T-helper 2 cell (primary cell): Measurements from ENCODE around the gene MBTPS1.
"Not testable (repeated sequence)": the region's sequence is repeated elsewhere in the genome, so short reads cannot be mapped to it uniquely, and the experiment has no call there.

Experiments used
- DNase-seq, 5 experiments: peaks; one replicate each; pipeline versions ENCODE4 v3.0.0 to v3.0.0-alpha.2; 2012 to 2022

Gene MBTPS1

DNA sequence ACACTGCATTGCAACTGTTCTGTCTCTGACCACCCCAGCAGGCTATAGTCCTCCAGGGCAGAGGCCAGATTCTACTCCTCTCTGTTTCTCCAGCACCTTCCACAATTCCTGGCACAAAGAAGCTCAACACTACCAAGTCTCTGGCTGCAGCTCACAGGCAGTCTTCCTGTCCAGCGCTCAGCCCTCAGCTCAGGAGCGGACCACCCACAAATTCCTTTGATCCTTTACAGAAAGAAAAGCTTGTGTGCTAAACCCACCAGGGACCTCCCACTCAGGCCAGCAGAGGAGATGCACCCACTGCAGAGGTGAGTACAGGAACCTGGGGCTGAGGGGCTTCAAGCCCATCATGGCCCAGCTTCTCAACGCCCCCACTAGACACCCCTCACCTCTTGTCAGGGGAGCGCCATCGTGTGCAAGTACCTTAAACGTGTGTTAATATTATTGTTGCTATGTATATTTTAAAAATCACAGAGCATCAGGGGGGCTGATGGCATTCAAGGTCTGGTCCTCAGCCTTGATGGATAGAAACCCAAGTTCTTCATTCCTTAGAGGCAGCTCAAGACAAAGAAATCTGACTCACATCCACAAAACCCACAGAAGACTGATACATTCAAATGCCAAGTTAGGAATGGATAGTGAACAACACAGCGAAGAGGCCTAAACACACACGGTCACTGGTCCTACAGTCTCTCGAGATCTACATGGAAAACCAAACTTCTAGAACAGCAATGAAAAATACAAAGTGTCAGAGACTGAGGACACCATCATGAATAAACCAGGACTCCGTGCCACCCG is 19.8 kb upstream of the MBTPS1 start:
- DNase-seq = no peak

DNA sequence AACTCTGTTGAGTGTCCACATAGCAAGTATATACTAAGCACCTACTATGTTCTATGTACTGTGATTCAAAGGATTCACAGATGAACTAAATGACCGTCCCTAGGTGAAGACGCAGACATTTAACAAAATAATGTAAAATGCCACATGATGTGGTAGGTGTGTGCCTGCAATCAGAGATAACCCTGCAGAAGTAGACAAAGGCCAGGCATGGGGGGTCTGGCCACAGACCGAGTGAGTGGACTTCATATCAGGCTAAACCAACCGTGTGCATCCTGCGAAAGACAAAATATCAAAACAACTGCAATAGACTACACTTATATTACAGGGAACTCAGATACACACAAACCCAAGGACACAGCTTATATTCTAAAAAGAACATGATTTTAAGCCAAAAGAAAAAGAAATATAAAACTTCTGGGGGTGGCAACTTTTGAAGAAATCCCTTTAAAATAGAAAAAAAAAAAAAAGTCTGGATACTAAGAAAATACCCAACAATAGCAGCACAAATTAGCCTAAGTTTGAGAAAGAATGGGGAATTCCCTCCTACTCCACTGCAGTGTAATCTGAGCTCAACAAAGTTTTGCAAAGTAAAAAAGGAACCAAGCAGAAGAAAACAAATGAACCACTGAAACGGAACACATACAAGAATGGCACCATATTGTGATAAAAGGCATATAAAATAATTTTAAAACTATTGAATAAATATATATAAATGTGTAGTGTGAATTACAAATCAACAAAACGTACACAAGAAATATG is 16.0 kb upstream of the MBTPS1 start:
- DNase-seq = no peak

DNA sequence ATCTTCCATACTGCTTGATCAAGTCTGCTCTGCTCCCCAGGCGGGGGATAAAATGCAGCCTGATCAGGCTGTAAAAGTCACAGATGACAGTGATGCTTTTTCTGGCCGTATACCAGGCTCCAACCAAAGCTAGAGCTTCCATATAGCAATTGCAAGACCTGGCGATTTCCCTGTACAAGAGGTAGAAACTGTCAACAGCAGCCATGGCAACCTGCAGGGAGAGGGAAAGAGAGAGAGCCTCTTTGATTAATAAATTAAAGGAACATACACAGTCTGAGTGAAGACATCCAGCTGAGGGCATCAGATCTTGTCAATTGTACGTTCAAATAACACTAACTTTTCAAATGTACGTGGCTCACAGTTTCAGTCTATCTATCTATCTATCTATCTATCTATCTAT is 14.4 kb upstream of the MBTPS1 start:
- no peak for DNase-seq

DNA sequence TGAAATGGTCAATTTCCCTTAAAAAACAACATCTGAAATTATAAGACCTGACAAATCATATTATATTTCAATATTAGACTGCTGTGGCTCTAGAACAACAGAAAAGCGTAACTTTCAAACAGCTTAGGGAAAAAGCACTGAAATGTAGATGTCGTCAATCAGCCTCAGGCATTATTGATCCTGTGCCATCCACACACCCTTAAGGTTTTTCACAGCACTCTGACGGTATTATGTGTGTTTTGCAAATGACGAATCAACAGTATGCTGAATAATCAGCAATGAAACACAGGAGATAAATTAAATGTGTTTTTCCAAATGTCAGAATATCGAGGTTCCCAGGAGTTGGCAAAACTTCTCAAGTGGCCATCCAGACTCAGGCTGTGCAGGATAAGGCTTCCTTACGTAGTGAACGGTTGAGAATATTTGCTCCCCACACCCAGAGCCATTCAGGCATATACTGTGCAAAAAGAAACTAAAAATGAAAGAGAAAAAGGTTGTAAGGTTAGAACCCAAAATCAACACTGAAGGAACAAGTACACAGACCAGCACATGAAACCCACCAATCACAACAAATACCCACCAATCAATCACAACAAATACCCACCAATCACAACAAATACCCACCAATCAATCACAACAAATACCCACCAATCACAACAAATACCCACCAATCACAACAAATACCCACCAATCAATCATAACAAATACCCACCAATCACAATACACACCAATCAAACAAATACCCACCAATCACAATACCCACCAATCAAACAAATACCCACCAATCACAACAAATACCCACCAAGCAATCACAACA is 7.7 kb upstream of the MBTPS1 start:
- DNase-seq = no peak

DNA sequence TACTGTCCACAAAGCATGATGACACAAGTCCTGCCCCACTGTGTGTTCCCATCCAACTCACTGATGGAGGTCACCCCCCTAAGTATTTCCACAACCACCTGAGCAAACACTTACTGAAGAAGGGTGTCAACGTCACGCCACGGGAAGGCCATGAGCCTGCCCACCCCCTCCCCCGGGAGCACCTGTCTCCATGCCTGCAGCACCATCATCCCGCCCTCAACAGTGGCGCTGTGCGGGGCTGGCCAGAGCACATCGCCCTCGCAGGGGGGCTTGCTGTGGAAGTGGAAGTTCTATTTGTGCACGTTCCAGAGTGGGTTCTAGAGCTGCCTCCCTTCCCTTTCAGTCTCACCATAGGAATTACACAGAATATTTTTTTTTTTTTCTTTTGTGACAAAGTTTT is 4.3 kb upstream of the MBTPS1 start:
- DNase-seq = no peak

- no peak for DNase-seq
Measured at GRCh38 chr16:84120023-84120422, 3.3 kb upstream of the MBTPS1 start.

DNA sequence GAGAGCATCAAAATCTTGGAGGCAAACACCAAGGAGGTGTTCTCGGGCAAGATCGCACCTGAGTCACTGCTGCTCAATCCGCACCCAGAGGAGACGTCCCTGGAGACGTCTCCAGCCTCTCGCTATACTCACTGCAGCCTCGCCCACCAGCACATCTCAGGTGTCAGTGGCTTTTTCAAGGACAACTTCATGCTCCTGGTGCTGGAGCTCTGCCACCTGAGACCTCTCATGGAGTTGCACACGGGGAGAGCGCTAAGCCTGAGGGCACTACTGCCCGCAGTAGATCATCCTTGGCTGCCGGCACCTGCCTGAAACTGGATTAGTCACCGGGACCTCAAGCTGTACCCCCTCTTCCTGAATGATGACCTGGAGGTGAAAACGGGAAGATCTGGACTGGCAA is 2.6 kb upstream of the MBTPS1 start:
- no peak for DNase-seq

DNA sequence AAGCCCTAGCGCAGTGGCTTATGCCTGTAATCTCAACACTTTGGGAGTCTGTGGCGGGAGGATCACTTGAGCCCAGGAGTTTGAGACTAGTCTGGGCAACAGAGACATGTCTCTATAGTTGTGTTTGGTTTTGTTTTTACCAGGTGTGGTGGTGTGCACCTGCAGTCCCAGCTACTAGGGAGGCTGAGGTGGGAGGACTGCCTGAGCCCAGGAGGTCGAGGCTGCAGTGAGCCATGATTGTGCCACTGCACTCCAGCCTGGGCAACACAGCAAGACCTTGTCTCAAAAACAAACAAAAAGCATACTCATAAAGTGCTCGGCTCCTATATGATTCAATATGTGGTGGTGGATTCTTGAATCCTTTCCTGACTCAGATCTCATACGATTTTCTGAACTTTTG is 1.6 kb upstream of the MBTPS1 start:
- not testable (repeated sequence) for DNase-seq

DNA sequence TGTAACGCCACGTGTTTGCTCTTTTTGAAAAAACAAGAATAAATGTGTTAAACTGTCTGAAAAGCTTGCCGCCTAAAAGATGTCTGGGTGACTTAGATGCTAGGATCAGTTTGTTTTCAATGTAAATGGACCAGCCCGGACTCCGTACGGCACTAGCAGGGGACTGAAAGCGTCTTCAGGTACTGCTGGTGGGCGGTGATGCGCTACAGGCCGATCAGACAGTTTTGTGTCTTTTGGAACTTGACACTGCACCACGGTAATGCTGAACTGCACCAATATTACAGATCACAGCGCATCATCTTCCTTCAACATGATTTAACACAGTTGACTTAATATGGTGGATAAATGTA is 727 bp upstream of the MBTPS1 start:
- DNase-seq = peak in 3 of 5 experiments; percentile 11 to 70 (median 18)

GRCh38 chr16:84115919-84116719 is 623 bp downstream of the MBTPS1 start:
- peak in 4 of 5 experiments; percentile 40 to 81 (median 62) for DNase-seq

- not testable (repeated sequence) for DNase-seq
Measured at GRCh38 chr16:84111949-84112348, 4.8 kb downstream of the MBTPS1 start.

DNA sequence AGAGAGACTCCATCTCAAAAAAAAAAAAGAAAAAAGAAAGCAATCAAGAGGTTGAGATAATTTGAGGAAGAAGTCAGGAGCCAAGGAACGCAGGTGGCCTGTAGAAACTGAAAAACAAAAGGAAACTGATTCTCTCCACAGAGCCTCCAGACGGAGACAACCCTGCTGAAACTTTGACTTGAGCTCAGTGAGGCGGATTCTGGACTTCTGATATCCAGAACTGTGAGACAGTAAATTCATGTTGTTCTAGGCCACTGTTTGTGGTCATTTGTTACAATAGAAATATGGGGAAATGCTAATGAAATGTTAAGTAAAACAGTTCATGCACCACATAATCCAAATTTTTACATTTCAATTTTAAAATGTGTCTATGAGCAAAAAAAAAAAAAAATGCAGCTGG is 5.2 kb downstream of the MBTPS1 start:
- DNase-seq = no peak

DNA sequence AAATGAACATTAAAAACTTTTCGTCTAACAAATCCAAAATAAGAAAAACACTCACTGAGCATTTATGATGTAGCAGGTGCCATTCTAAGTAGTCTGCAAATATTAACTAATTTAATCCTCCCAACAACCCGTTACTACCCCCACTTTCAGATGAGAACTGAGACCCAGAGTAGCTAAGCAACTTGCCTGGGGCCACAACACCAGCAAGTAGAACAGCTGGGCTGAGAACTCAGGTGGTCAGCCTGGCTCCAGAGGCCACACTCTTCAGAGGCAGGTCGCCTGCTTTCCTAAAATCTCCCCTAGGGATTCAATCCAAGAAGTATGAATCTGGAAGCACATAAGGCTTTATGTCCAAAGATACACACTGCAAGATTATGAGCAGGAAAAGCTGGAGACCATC is 6.2 kb downstream of the MBTPS1 start:
- no peak for DNase-seq

DNA sequence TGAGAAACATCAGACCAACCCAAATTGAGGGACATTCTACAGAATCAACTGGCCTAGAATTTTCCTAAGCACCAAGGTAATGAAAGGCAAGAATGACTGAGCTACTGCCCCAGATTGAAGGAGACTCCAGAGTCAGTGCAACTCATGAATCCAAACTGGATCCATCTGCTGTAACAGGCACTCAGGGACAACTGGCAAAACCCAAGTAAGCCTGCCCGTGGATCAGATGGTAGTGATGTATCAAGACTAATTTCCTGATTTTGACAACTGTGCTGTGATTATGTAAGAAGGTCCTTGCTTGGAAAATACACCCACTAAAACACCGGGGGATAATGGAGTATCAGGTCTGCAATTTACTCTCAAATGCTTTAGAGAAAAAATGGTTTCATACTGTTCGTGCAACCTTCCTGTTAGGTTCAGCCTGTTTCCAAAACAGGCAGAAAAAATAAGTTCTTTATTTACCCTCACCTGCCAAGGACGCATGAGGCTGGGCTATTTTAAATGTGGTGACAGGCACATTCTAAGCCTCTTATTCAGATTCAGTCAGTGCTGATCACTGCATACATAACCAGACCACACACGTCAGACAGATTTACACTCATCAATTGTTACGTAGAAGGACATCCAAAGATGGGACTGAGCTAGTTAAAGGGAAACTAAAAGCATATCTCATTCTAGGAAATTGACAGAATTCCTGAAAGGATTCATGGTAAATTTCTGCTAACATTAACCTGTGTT is 7.0 kb downstream of the MBTPS1 start:
- no peak for DNase-seq

- DNase-seq = no peak
Measured at GRCh38 chr16:84107921-84108320, 8.8 kb downstream of the MBTPS1 start.

- DNase-seq = no peak
Measured at GRCh38 chr16:84105948-84106740, 10.6 kb downstream of the MBTPS1 start.

DNA sequence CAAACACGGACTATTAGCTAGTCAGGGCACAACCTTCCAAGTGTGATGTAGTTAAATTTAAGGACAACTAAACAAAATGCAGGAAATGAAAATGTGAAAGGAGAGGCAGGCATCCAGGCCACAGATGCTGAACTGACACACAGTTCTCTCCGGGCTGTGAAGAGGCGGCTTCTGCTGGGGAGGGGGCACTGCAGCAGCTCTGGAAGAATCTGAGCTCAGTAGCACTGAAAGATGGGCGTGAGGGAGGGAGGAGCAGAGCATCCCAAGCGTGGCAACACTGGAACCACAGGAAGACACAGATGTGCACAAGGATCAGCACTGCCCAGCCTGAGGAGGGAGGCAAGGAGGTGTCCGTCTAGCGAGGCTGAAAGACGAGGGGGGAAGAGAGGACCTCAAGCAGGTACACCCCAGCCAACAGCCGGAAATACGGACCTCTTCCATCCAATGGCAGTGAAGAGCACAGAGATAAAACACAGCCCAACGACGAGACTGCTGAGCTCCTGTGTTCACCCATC is 11.4 kb downstream of the MBTPS1 start:
- DNase-seq = no peak

GRCh38 chr16:84104231-84104630 is 12.5 kb downstream of the MBTPS1 start:
- no peak for DNase-seq

GRCh38 chr16:84103678-84104077 is 13.1 kb downstream of the MBTPS1 start:
- DNase-seq = no peak

DNA sequence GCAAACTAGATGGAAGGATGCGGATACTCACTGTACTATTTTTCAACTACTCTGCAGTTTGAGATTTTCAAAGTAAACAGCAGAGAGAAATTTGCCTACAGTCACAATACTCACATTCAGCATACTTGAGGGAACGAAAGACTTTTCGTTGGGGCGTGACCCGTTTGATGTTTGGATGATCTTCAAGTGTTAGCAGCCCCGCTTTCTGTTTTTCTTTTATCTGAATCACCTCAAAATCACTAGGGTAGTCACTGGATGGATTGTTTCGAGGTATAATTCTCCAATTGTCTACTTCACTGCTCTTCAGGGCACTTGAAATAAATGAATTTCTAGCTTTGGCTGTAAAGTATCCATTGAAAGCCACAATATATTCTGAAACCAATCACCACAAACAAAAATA is 17.8 kb downstream of the MBTPS1 start:
- no peak for DNase-seq
